Parathyroid adenoma (tissue), 2 donors: Measurements from ENCODE around the gene TSPEAR.
"Not testable (repeated sequence)": the region's sequence is repeated elsewhere in the genome, so short reads cannot be mapped to it uniquely, and the experiment has no call there.

ENCODE experiments used
- H2AFZ ChIP-seq: fragments of 300-600 bp; sonication (generic); one replicate; pipeline ENCODE4 v1.7.0; 2017; ENCODE audit warnings: antibody characterized with exemption, mild to moderate bottlenecking
- H3K27ac ChIP-seq: fragments of 300-600 bp; sonication (generic); one replicate; pipeline ENCODE4 v1.7.0; 2017
- H3K27me3 ChIP-seq: fragments of 300-600 bp; sonication (generic); one replicate; pipeline ENCODE4 v1.7.0; 2017; ENCODE audit warnings: low read length; ENCODE audit not compliant: control insufficient read depth, insufficient read depth
- H3K36me3 ChIP-seq: fragments of 300-600 bp; sonication (generic); one replicate; pipeline ENCODE4 v1.7.0; 2017; ENCODE audit warnings: low read length; ENCODE audit not compliant: control insufficient read depth, insufficient read depth
- H3K4me1 ChIP-seq: fragments of 300-600 bp; sonication (generic); one replicate; pipeline ENCODE4 v1.7.0; 2017; ENCODE audit warnings: control low read depth
- H3K4me2 ChIP-seq: fragments of 300-600 bp; sonication (generic); one replicate; pipeline ENCODE4 v1.7.0; 2017; ENCODE audit warnings: low read length
- H3K4me3 ChIP-seq: fragments of 300-600 bp; sonication (generic); one replicate; pipeline ENCODE4 v1.7.0; 2017; ENCODE audit warnings: low read depth, low read length
- H3K79me2 ChIP-seq: fragments of 300-600 bp; sonication (generic); one replicate; pipeline ENCODE4 v1.7.0; 2017; ENCODE audit warnings: control low read depth
- H3K9ac ChIP-seq: fragments of 300-600 bp; sonication (generic); one replicate; pipeline ENCODE4 v1.7.0; 2017; ENCODE audit warnings: mild to moderate bottlenecking
- H3K9me3 ChIP-seq: fragments of 300-600 bp; sonication (generic); one replicate; pipeline ENCODE4 v1.7.0; 2017; ENCODE audit warnings: low read length; ENCODE audit not compliant: control insufficient read depth
- TF ChIP-seq, protein P1 (sequence below): fragments of 300-600 bp; sonication (generic); IDR thresholded peaks from one replicate; pipeline ENCODE4 v1.7.0; 2017; ENCODE audit warnings: antibody characterized with exemption, mild to moderate bottlenecking
- donor health status: primary hyperparathyroidism.

Gene TSPEAR

DNA sequence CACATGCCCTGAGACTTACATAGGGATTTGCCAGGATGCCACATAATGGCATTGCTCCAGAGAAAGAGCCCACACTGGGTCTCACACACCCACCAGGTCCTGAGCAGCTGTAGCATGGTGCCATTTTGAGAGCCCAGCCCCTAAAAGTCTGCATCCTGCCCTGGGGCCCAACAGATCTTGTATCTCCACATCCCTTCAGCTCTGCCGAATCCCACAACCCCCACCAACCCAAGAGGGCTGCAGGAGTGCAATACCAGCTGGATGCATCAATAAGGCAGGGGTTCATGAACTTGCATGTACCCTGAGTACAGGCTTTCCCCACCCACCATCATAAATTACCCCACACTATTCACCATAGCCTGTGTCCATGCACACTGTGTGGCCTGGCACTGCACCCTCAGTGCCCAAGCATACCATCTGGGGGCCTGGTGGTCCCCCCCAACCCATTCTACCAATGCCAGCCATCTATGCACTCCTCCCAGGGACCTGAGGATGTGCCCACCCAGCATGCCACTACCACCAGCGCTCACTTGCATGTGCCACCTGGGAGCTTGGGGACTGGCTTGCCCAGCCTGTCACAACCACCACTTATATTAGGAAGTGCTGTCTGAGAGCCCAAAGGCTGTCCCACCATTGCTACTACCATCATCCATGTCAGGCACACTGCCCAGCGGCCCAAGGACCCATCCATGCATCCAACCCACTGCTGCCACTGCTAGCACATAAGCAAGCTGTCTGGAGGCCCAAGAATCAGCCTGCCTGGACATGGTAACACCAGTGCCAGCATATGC, 40.5 kb downstream of the TSPEAR start:
- Histone ChIP-seq H3K9ac (no peak overlapping the region), H3K9me3 (no peaks in the 10 kb centered on the region), H3K4me1 (no peaks in the 10 kb centered on the region), H3K27ac (no peak overlapping the region), H3K79me2 (no peaks in the 10 kb centered on the region), H3K36me3 (no peaks in the 10 kb centered on the region), H3K27me3 (no peaks in the 10 kb centered on the region), H2AFZ (no peak overlapping the region), H3K4me3 (no peak overlapping the region), H3K4me2 (no peak overlapping the region)
- TF ChIP-seq, protein P1, sequence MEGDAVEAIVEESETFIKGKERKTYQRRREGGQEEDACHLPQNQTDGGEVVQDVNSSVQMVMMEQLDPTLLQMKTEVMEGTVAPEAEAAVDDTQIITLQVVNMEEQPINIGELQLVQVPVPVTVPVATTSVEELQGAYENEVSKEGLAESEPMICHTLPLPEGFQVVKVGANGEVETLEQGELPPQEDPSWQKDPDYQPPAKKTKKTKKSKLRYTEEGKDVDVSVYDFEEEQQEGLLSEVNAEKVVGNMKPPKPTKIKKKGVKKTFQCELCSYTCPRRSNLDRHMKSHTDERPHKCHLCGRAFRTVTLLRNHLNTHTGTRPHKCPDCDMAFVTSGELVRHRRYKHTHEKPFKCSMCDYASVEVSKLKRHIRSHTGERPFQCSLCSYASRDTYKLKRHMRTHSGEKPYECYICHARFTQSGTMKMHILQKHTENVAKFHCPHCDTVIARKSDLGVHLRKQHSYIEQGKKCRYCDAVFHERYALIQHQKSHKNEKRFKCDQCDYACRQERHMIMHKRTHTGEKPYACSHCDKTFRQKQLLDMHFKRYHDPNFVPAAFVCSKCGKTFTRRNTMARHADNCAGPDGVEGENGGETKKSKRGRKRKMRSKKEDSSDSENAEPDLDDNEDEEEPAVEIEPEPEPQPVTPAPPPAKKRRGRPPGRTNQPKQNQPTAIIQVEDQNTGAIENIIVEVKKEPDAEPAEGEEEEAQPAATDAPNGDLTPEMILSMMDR: no peak

GRCh38 chr21:44667612-44668011, 43.8 kb downstream of the TSPEAR start:
- Histone ChIP-seq H3K4me2 (no peak overlapping the region), H3K27ac (no peak overlapping the region), H3K4me1 (no peaks in the 10 kb centered on the region), H3K27me3 (no peaks in the 10 kb centered on the region), H3K79me2 (no peaks in the 10 kb centered on the region), H3K36me3 (no peaks in the 10 kb centered on the region), H2AFZ (no peak overlapping the region), H3K9ac (no peak overlapping the region), H3K4me3 (no peak overlapping the region), H3K9me3 (no peaks in the 10 kb centered on the region)
- TF ChIP-seq, protein P1: no peak

GRCh38 chr21:44666401-44667320, 44.7 kb downstream of the TSPEAR start, which contains the start of gene KRTAP12-2:
TSS of gene KRTAP12-2 (minus strand) at chr21:44666927. CDS start at chr21:44666886, 41 bp downstream.
- H3K36me3 ChIP-seq: no peaks in the 10 kb centered on the region
- no peaks in the 10 kb centered on the region for H3K9me3 ChIP-seq
- no peak within 1 kb of the TSS for H3K4me2 ChIP-seq
- TF ChIP-seq, protein P1: no peak
- no peaks in the 10 kb centered on the region for H3K79me2 ChIP-seq
- no peak within 1 kb of the TSS for H3K9ac ChIP-seq
- H3K27ac ChIP-seq: no peak within 1 kb of the TSS
- no peaks in the 10 kb centered on the region for H3K4me1 ChIP-seq
- H3K4me3 ChIP-seq: no peak within 1 kb of the TSS
- no peak within 1 kb of the TSS for H2AFZ ChIP-seq
- H3K27me3 ChIP-seq: no peaks in the 10 kb centered on the region

GRCh38 chr21:44664691-44665090, 46.7 kb downstream of the TSPEAR start:
- Histone ChIP-seq H3K9me3 (no peaks in the 10 kb centered on the region), H3K27me3 (no peaks in the 10 kb centered on the region), H3K4me1 (no peaks in the 10 kb centered on the region), H3K4me3 (no peak overlapping the region), H3K9ac (no peak overlapping the region), H3K27ac (no peak overlapping the region), H3K79me2 (no peaks in the 10 kb centered on the region), H3K4me2 (no peak overlapping the region), H2AFZ (no peak overlapping the region), H3K36me3 (no peaks in the 10 kb centered on the region)
- TF ChIP-seq, protein P1: no peak

- H3K4me3 ChIP-seq, H3K79me2 ChIP-seq, H2AFZ ChIP-seq, H3K4me2 ChIP-seq, H3K9me3 ChIP-seq, H3K27ac ChIP-seq, H3K36me3 ChIP-seq, H3K27me3 ChIP-seq, H3K9ac ChIP-seq, H3K4me1 ChIP-seq: not testable (repeated sequence)
Observed at GRCh38 chr21:44661567-44661966, 49.8 kb downstream of the TSPEAR start.
